ENCODE measurements around the gene SERPINA4.
"Not testable (repeated sequence)": the region's sequence is repeated elsewhere in the genome, so short reads cannot be mapped to it uniquely, and the experiment has no call there.

SERPINA4 gene

DNA sequence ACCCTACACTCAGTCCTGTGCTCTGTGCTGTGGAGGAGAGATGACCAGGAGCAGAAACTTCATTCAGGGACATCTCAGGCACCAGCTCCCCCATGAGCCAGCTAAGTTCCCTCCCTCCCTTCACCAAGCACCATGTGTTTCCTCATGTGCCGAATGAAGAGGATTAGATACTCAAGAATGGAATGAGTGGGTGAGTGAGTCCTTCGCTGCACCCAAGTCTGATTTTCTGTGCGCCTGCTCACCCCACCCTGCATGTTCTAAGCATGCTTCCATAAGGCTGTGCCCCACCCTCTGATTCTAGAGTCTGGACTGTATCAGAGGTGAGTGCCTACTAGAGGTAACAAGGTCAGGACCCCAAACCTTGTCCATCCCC, 32.1 kb downstream of the SERPINA4 start:
- DNase-seq, result no peak

- no peak for DNase-seq
These were observed 32.6 kb downstream of the SERPINA4 start for GRCh38 chr14:94593749-94594431.

GRCh38 chr14:94594441-94594840, 33.2 kb downstream of the SERPINA4 start:
- DNase-seq, result no peak

DNA sequence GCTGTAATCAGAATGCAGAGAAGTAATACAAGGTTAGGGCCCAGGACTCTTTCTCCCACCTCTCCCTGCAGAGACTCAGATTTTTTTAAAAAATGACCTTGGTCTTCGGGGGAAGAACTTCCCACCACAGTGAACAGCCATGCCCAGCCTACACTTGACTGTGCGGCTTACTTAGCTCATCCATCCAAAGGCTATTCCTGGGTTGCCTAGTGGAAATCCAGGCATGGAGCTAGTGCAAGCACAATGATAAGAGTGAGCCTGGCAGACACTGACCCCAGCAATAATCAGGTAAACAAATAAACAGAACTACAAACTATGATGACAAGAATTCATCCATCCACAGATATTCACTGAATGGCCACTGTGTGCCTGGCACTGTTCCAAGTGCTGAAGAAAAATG, 34.7 kb downstream of the SERPINA4 start:
- DNase-seq, result no peak

DNA sequence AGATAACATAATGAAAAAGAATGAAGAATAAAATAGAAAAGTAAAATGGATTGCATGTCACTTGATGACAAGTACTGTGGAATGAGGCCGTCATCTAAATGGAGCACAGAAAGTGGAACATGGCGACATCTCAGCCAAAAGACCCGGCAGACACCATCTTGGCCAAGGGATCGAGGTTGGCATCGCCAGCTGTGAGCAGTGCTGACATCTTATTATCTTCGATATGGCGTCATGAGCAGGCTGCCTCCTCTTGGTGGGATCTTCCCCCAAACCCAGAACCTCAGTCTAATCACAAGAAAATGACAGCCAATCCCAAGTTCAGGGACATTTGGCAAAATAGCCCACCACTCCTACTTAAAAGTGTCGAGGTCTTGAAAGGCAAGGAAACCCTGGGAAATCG, 35.1 kb downstream of the SERPINA4 start:
- no peak for DNase-seq

- DNase-seq, result no peak
These were observed 36.5 kb downstream of the SERPINA4 start for GRCh38 chr14:94597788-94598187.

DNA sequence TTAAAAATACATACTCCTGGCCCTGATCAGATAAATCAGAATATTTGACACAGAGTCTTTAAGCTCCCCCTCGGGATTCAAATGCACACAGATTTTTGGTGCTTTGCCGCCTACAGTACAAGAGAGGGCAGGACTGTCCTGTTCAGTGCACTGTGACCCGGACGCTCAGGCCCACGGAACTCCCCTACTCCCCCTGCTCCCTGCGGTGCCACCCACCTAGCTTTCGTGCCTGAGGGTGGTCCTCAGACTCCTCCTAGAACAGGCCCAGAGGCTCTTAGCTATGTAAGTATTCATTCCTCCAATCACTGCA, 37.2 kb downstream of the SERPINA4 start:
- DNase-seq, result no peak

GRCh38 chr14:94598816-94599655, 37.8 kb downstream of the SERPINA4 start:
- DNase-seq, result peak; percentile 12

DNA sequence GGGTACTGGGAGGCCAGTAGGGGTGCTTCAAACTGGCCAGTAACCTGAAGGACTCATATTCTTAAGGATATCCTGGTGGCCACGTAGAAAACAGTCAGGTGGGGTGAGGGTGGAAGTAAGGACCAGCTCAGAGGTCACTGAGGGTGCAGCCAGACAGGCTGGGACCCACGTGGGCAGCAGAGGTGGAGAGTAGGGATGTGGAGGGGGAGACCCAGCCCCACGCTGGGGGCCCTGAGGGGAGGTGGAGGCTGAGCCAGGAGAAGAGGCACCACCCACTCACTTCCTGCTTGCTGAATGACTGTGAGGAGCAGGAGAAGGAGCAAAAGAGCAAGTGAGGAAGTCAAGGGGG, 38.4 kb downstream of the SERPINA4 start:
- no peak for DNase-seq

DNA sequence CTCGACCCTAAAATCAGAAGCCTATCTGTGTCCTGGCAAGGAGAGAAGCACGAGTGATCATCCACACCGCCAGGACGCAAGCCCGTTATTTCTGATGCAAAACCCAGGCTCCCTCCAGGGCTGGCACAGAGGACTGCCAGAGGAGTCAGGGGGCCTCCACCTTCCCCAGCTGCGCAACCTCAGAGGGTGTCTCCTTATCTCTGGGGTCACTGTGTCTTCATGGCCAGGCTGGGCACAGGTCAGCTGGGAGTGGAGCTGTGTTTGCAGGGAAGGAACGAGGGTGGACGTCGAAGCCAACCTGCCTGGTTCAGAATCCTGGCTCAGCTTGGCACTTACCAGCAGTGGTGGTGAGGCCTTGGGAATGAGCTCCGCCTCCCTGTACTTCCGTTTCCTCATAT, 38.9 kb downstream of the SERPINA4 start:
- no peak for DNase-seq

- DNase-seq, result no peak
These were observed 40.7 kb downstream of the SERPINA4 start for GRCh38 chr14:94601884-94602391.

GRCh38 chr14:94602722-94603121, 41.5 kb downstream of the SERPINA4 start:
- DNase-seq, result no peak

DNA sequence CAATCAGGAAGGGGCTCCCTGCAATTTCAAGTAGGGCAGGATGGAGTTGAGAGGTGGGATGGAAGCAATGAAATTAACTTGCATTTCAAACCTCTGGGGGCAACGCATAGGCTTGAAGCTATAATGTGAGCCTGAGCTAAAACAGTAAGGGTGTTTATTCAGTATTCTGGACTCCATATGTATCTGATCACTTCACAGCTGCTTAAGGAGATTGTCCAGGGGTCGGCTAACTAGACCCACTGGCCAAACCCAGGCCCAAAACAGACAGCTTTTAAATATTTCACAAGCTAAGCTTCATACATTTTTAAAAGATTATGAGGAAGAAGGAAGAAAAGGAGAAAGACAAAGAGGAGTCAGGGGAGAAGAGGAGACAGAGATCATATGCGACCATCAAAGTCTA, 44.1 kb downstream of the SERPINA4 start:
- no peak for DNase-seq

DNA sequence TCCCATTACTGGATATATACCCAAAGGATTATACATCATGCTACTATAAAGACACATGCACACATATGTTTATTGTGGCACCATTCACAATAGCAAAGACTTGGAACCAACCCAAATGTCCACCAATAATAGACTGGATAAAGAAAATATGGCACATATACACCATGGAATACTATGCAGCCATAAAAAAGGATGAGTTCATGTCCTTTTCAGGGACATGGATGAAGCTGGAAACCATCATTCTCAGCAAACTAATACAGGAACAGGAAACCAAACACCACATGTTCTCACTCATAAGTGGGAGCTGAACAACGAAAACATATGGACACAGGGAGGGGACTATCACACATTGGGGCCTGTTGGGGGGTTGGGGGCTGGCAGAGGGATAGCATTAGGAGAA, 47.7 kb downstream of the SERPINA4 start:
- DNase-seq, result not testable (repeated sequence)

GRCh38 chr14:94611179-94611578, 49.9 kb downstream of the SERPINA4 start:
- DNase-seq, result no peak

DNA sequence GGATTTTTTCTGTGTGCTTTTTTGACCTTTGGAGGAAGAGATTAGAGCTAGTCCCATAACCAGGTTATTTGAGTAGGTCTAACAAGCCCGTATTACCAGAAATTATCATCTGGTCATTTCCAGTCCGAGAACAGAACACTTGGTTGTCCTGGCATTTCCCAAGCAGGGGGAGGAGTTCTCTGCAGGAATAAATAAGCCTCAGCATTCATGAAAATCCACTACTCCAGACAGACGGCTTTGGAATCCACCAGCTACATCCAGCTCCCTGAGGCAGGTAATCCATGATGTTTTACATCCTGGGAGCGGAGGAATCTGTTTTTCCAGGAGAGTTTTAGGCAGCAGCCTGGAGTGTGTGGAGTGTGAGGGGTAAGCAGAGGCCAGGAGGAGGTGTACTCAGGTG, 50.9 kb downstream of the SERPINA4 start, which contains the start of gene SERPINA3:
TSS of gene SERPINA3 (plus strand) at position 218 of the 400 bp plus-strand sequence. CDS start 2,051 bp downstream, outside the sequence.
- DNase-seq, result no peak

GRCh38 chr14:94612580-94613554, 51.6 kb downstream of the SERPINA4 start:
- no peak for DNase-seq

DNA sequence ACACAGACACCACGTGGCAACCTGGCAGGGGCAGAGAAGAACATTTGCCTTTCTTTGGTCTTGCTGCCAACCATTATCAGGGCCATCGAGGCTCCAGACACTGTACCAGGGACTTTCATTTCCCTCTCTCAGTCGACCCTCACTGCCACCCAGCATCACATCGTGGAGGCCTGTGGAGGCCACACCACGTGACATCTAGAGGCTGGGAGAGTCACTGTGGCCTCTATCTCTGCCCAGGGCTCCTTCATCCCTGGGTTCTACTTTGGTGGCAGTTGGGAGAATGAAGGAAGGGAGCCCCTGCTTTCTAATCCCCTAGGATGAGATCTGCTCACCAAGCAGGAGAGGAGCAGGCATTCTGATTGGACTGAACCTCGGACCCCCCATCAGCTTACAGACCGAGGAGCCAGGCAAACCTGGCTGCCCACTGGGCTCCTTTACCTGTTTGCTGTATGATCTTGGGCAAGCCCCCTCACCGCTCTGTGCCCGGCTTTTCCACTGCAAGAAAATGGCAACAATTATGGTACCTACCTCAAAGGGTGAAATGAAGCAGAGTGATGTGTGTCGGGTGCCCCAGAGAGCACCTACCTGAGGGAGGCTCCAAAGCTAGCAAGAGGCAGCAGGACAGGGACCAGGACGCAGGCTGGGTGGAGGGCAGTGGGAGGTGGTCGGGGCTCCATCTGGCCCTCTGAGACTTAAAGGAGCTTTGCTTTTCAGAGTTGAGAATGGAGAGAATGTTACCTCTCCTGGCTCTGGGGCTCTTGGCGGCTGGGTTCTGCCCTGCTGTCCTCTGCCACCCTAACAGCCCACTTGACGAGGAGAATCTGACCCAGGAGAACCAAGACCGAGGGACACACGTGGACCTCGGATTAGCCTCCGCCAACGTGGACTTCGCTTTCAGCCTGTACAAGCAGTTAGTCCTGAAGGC, 52.7 kb downstream of the SERPINA4 start:
- no peak for DNase-seq

DNA sequence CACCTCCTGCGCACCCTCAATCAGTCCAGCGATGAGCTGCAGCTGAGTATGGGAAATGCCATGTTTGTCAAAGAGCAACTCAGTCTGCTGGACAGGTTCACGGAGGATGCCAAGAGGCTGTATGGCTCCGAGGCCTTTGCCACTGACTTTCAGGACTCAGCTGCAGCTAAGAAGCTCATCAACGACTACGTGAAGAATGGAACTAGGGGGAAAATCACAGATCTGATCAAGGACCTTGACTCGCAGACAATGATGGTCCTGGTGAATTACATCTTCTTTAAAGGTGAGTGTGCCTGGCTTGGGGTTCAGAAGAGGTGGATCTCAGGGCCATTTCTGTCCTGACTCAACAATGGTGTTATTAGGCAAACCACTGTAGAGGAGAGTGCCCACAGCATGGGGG, 53.6 kb downstream of the SERPINA4 start:
- DNase-seq, result no peak

DNA sequence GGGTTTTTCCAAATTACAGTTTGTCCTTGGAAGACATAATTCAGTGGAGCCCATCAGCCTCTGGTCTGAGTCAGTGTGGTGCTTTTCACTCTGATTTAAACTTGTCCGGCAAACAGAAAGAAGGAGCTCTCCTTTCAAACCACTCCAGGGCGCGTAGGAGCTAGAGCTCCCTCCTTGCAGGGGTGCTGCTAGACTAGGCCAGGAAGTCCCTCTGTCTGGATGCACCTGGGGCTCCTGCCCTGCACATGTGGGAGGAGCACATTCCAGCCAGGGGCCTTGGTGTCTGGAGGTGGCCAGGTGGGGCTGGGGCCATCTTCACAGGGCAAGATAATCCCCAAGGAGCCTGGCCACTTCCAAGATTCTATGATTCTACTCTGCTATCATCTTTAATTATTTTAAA, 54.0 kb downstream of the SERPINA4 start:
- no peak for DNase-seq

DNA sequence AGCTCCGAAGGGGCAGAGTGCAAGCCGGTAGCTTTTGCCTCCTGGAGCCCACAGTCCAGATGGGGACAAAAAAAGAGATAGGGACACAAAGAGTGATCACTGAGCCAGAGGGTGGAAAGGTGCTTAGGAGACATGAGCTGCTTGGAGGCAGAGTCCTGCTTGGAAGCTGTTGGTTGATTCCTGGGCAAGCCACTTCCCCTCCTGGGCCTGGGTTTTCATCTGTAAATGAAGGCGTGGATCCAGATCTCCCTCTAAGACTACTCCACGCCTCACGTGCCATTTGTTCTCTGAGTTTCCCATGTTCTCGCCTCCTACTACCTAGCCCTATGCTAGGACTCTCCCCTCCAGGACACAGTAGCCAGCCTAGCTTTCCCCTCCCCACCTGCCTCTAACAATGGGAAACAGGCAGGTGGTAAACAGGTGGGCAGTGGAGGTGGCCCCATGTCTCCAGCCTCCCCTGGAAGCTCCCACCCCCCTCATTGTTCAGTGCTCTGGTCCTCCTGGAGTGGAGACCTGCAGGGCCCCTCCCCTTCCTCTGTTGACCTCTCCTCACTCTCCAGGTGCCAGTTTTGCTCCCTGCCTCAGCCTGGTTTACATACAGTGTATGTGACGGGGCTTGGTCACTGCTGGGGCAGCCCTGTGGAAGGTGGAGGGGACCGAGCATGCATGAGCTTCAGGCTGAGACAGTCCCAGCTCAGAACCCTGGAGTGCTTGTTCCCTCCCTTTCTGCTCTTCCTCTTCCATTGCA, 54.8 kb downstream of the SERPINA4 start:
- no peak for DNase-seq

All from NCI-H2171 treated with DMSO at 0.1 percent for 48 hours (cell line).